Heart left ventricle (tissue), 13 donors: ENCODE results near the gene POMZP3.
"Not testable (repeated sequence)": the region's sequence is repeated elsewhere in the genome, so short reads cannot be mapped to it uniquely, and the experiment has no call there.

ENCODE experiments used
- CTCF ChIP-seq, 12 donors: fragments of 200-600 bp; sonication (generic) in 4 of 12; IDR thresholded peaks; one replicate each; pipeline versions ENCODE4 v1.5.0 to v1.8.0; 2018 to 2022; ENCODE audit warnings: antibody characterized with exemption in 12 of 12, mild to moderate bottlenecking in 5 of 12
- POLR2A ChIP-seq, 2 donors: fragments of 450-650 bp; IDR thresholded peaks; one replicate each; pipeline ENCODE4 v1.6.1; 2017; ENCODE audit warnings: antibody characterized with exemption in 2 of 2, mild to moderate bottlenecking in 2 of 2, moderate library complexity in 2 of 2
- donor health status: ischemic (EF 13 %, LVEDD 7.1; RV severe dilation, severe dysfunction).
- donor health status: DM: no; HTN: yes; CAD: no.
- donor health status: DM: no; HTN: no; CAD: no.
- donor health status: ischemic (EF 25% LVEDD 6.9; RV normal size, moderate dysfunction).
- donor health status: ischemic (EF 25% LVEDD 5.7; RV mildly dilated, moderate dysfunction).
- donor health status: ischemic (EF 35%, LVEDD 5.7; RV mildly dilated, moderate dysfunction).
- donor health status: nonischemic (EF 11% LVEDD 7.7; RV severe dilation, severe dysfunction).
- donor health status: DM: yes; HTN: yes; CAD: no.
- donor health status: PGD.
- donor health status: ischemic (EF 29% LVEDD 5.4; RV normal size, mild dysfunction).
- donor health status: nonischemic (EF 23%, LVEDD 6.1; RV moderate dilation, normal function).

DNA sequence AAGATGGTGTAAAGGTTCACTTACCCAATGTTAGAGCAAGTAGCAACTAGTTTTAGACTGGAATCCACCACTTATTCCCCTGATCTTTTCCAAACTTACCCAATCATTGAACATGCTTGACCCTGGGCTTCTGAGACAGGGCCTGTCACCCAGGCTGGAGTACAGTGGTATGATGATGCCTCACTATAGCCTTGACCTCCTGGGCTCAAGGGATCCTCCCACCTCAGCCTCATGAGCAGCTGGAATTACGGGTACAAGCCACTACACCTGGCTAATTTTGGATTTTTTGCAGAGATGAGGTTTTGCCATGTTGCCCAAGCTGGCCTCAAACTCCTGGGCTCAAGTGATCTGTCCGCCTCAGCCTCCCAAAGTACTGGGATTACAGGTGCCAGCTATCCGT is 14.8 kb downstream of the POMZP3 start:
- TF ChIP-seq CTCF, POLR2A (IDR thresholded peaks at IDR 0.05): not testable (repeated sequence)
